KMS-11 (cell line): ENCODE data around the gene CTNS.

Experiments
- H2AFZ ChIP-seq: fragments of 200-600 bp; sonication (generic); 2 replicates; pipeline ENCODE4 v1.6.1; 2016; ENCODE audit warnings: antibody characterized with exemption, mixed run types, low read depth
- H3K27ac ChIP-seq: fragments of 200-600 bp; sonication (generic); 2 replicates; pipeline ENCODE4 v1.6.1; 2016; ENCODE audit warnings: mild to moderate bottlenecking, mixed run types
- H3K27me3 ChIP-seq: fragments of 200-600 bp; sonication (generic); 2 replicates; pipeline ENCODE4 v1.6.1; 2017; ENCODE audit warnings: mild to moderate bottlenecking, low read depth, mixed run types, moderate library complexity; ENCODE audit not compliant: insufficient read depth
- H3K36me3 ChIP-seq: fragments of 200-600 bp; sonication (generic); 2 replicates; pipeline ENCODE4 v1.6.1; 2017; ENCODE audit warnings: mild to moderate bottlenecking, mixed run types; ENCODE audit not compliant: insufficient read depth
- H3K4me1 ChIP-seq: fragments of 200-600 bp; sonication (generic); 2 replicates; pipeline ENCODE4 v1.6.1; 2016; ENCODE audit warnings: mild to moderate bottlenecking, low read depth, mixed run types; ENCODE audit not compliant: poor library complexity, severe bottlenecking
- H3K4me2 ChIP-seq: fragments of 200-600 bp; sonication (generic); 2 replicates; pipeline ENCODE4 v1.7.0; 2016; ENCODE audit warnings: mild to moderate bottlenecking, mixed run types
- H3K4me3 ChIP-seq: fragments of 200-600 bp; sonication (generic); IDR thresholded peaks from 2 replicates; pipeline ENCODE4 v1.6.1; 2017; ENCODE audit warnings: low read depth, low read length, mixed read lengths; ENCODE audit not compliant: insufficient read depth
- H3K79me2 ChIP-seq: fragments of 200-600 bp; sonication (generic); 2 replicates; pipeline ENCODE4 v1.6.1; 2016; ENCODE audit warnings: low read depth, mixed run types; ENCODE audit not compliant: insufficient read depth
- H3K9ac ChIP-seq: fragments of 200-600 bp; sonication (generic); 2 replicates; pipeline ENCODE4 v1.6.1; 2016; ENCODE audit warnings: mild to moderate bottlenecking, mixed run types
- H4K20me1 ChIP-seq: fragments of 200-600 bp; sonication (generic); 2 replicates; pipeline ENCODE4 v1.6.1; 2016; ENCODE audit warnings: mild to moderate bottlenecking, mixed run types; ENCODE audit not compliant: insufficient read depth
- TF ChIP-seq, protein P1 (sequence below): fragments of 200-600 bp; sonication (generic); conservative IDR thresholded peaks from 2 replicates; pipeline ENCODE4 v1.6.1; 2017; ENCODE audit warnings: low read depth, mild to moderate bottlenecking, antibody characterized with exemption, low read length, moderate library complexity, mixed read lengths

Gene CTNS

DNA sequence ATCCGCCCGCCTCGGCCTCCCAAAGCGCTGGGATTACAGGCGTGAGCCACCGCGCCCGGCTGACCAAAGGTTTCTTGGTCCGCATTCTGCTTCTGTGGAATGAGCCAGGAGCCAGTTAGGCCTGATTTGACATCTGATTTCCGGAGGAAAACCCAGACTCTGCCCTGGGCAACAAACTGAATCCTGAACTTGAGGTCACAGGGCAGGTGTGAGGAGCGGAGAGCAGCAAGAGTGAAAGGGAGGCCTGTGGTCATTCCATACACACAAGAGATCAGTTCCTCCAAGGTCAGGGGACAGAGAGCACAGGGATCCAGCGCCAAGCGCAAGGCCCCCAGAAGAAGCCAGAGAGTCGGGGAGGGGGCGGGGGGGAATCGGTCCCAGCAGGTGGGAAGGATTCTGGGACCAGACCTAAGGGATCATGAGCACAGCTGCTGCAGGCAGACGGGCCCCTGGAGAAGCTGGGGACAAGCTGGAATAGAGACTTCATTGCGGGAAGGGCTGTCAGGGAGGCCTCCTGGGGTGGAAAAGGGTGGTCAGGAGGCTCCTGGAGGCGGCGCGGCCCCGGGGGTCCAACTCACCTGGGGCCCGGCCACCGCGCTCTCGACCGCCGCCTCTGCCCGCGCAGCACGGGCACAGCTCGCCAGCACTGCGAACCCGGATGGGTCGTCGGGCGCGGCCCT, 946 bp upstream of the CTNS start:
- H2AFZ ChIP-seq = peak overlapping the region; percentile 57
- TF ChIP-seq, protein P1, sequence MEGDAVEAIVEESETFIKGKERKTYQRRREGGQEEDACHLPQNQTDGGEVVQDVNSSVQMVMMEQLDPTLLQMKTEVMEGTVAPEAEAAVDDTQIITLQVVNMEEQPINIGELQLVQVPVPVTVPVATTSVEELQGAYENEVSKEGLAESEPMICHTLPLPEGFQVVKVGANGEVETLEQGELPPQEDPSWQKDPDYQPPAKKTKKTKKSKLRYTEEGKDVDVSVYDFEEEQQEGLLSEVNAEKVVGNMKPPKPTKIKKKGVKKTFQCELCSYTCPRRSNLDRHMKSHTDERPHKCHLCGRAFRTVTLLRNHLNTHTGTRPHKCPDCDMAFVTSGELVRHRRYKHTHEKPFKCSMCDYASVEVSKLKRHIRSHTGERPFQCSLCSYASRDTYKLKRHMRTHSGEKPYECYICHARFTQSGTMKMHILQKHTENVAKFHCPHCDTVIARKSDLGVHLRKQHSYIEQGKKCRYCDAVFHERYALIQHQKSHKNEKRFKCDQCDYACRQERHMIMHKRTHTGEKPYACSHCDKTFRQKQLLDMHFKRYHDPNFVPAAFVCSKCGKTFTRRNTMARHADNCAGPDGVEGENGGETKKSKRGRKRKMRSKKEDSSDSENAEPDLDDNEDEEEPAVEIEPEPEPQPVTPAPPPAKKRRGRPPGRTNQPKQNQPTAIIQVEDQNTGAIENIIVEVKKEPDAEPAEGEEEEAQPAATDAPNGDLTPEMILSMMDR = no peak
- peak overlapping the region; percentile 15; the same call in 1 of the 2 replicates for H3K9ac ChIP-seq
- no peak overlapping the region for H3K4me3 ChIP-seq
- H3K36me3 ChIP-seq = no peaks in the 10 kb centered on the region
- peak overlapping the region; percentile 52 for H3K4me2 ChIP-seq
- no peaks in the 10 kb centered on the region; the same call in 1 of the 2 replicates for H3K79me2 ChIP-seq
- H4K20me1 ChIP-seq = no peaks in the 10 kb centered on the region
- H3K27me3 ChIP-seq = no peaks in the 10 kb centered on the region
- H3K4me1 ChIP-seq = peaks cover 23% of the 10 kb centered on the region
- no peak overlapping the region for H3K27ac ChIP-seq

DNA sequence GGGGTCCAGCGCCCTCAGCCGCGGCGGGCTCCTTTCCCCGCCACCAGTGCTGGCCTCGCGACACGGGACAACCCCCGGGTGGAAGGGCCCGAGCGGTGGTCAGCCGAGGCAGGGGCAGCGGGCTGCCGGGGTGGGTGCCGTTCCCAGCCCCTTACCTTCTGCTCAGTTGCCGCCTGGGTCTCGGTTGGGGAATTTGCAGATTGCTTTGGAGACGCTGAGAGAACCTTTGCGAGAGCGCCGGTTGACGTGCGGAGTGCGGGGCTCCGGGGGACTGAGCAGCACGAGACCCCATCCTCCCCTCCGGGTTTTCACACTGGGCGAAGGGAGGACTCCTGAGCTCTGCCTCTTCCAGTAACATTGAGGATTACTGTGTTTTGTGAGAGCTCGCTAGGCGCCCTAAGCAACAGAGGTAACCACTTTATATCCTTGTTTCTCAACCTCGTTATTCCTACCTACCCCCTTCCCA, 381 bp downstream of the CTNS start:
- H3K4me2 ChIP-seq = peak overlapping the region; percentile 54
- H3K79me2 ChIP-seq = no peaks in the 10 kb centered on the region; the same call in 1 of the 2 replicates
- peak overlapping the region; percentile 53; the same call in 1 of the 2 replicates for H3K9ac ChIP-seq

DNA sequence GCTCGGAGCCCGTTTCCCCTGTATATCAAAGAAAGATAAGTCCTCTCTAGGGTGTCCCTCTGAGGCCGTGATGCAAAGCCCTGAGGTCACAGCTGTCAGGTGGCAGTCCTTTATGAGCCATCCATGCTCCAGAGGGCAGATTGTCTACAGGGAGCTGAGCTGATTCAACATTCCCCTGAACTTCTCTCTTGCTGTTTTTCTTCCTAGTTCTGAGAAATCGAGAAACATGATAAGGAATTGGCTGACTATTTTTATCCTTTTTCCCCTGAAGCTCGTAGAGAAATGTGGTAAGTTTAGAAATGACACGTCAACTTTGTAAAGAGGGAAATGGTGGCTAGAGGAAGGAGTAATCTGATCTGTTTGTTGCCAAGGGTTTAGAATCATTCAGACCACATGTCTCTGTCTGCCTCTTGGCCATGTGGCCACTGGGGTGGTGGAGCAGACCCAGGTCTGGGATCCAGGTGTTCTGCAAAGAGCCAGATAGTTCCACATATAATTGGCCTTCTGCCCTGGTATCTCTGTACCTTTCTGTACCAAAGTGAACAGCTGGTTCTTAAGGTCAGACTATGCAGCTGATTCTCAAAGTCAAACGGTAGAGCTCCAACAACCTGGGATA, 3.5 kb downstream of the CTNS start:
- Histone ChIP-seq H3K9ac (peak overlapping the region; percentile 66), H3K4me2 (peak overlapping the region; percentile 71), H3K36me3 (no peaks in the 10 kb centered on the region), H3K27me3 (no peaks in the 10 kb centered on the region), H3K79me2 (no peaks in the 10 kb centered on the region; the same call in 1 of the 2 replicates), H3K27ac (peak overlapping the region; percentile 97), H2AFZ (peak overlapping the region; percentile 60), H3K4me3 (no peak overlapping the region), H4K20me1 (no peaks in the 10 kb centered on the region), H3K4me1 (peaks cover 34% of the 10 kb centered on the region)
- TF ChIP-seq, protein P1 = no peak

More for the DNA sequence above, 381 bp downstream of the CTNS start:
- H3K4me3 ChIP-seq = no peak overlapping the region
- peak overlapping the region; percentile 54; the same call in 1 of the 2 replicates for H3K27ac ChIP-seq
- peak overlapping the region; percentile 57 for H2AFZ ChIP-seq
- H4K20me1 ChIP-seq = no peaks in the 10 kb centered on the region
- peaks cover 34% of the 10 kb centered on the region for H3K4me1 ChIP-seq
- H3K36me3 ChIP-seq = no peaks in the 10 kb centered on the region
- no peaks in the 10 kb centered on the region for H3K27me3 ChIP-seq
- TF ChIP-seq, protein P1 = no peak

DNA sequence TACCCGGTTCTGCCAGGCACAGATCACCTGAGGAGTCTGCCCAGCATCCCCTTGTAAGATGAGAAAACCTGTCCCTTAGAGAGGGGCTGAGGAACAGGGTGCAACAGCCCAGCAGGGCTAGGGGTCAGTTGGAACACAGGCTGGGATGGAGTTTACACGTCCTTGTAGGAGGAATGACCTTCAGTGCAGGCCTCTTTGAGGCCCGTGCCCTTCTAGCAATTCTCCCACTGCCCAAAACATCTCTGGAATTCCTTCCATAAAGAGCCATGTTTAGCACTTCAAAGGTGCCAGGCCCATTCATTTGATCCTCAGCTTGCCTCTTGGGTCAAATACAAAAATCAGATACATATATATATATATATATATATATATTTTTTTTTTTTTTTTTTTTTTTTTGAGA, 4.5 kb downstream of the CTNS start:
- Histone ChIP-seq H3K36me3 (no peaks in the 10 kb centered on the region), H3K9ac (peak overlapping the region; percentile 66; the same call in 1 of the 2 replicates)

More for the DNA sequence above, 4.5 kb downstream of the CTNS start:
- Histone ChIP-seq H3K4me2 (peak overlapping the region; percentile 71), H3K27ac (peak overlapping the region; percentile 97), H3K27me3 (no peaks in the 10 kb centered on the region), H3K79me2 (no peaks in the 10 kb centered on the region; the same call in 1 of the 2 replicates), H3K4me1 (peaks cover 34% of the 10 kb centered on the region), H2AFZ (no peak overlapping the region), H4K20me1 (no peaks in the 10 kb centered on the region), H3K4me3 (no peak overlapping the region)
- TF ChIP-seq, protein P1 = no peak
